ENCODE results near the gene ARRDC4. TPM values are rescaled to one million over a fixed set of nuclear protein-coding genes. Genes with fewer than 3 reads are reported as not detected.

Gene ARRDC4
- total and polyA plus RNA-seq, 8 donors: 12.7 to 29.5 (median 17.4) TPM

DNA sequence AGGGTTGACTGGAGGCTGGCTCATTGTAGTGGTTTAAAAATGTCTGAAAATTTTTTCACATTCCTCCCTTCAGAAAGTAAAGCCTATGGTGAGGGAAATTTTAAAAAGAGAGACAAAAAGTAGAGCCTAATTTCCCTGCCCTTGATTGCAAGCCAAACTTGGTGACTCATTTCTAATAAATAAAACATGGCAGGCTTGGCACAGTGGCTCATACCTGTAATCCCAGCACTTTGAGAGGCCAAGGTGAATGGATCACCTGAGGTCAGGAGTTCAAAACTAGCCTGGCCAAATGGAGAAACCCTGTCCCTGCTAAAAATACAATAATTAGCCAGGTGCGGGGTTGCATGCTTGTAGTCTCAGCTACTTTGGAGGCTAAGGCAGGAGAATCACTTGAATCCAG is 18.9 kb upstream of the ARRDC4 start:
- Histone ChIP-seq H3K4me3 (no peak overlapping the region), H3K4me1 (no peaks in the 10 kb centered on the region), H3K27ac (no peak overlapping the region), H3K27me3 (no peaks in the 10 kb centered on the region), H3K36me3 (no peaks in the 10 kb centered on the region), H3K9me3 (no peaks in the 10 kb centered on the region)
- TF ChIP-seq, protein P1, sequence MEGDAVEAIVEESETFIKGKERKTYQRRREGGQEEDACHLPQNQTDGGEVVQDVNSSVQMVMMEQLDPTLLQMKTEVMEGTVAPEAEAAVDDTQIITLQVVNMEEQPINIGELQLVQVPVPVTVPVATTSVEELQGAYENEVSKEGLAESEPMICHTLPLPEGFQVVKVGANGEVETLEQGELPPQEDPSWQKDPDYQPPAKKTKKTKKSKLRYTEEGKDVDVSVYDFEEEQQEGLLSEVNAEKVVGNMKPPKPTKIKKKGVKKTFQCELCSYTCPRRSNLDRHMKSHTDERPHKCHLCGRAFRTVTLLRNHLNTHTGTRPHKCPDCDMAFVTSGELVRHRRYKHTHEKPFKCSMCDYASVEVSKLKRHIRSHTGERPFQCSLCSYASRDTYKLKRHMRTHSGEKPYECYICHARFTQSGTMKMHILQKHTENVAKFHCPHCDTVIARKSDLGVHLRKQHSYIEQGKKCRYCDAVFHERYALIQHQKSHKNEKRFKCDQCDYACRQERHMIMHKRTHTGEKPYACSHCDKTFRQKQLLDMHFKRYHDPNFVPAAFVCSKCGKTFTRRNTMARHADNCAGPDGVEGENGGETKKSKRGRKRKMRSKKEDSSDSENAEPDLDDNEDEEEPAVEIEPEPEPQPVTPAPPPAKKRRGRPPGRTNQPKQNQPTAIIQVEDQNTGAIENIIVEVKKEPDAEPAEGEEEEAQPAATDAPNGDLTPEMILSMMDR (IDR thresholded peaks at IDR 0.05): no peak
- no peak for DNase-seq
- intact Hi-C loops (cut with DNase I): no loop called here
- no peak for ATAC-seq

DNA sequence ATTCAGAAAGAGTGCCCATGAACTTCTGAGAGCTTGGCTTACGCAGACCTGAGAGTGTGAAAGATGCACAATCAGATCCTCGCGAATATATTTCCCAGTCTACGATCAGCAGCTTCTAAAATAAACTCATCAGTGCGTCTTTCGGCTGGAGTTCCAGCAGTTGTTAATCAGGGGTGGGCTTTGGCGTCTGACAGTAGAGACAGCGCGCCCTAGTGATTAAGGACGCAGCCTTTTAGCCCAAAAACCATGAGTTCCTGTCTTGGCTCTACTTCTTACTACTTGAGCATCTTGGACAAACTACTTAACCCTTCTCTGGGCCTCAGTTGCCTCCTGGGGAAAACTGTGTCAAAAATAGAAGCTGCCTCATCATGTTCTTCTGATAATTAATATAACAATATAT is 15.8 kb upstream of the ARRDC4 start:
- H3K36me3 ChIP-seq: no peaks in the 10 kb centered on the region
- ATAC-seq (no peak), DNase-seq (no peak)
- H3K27me3 ChIP-seq: no peaks in the 10 kb centered on the region
- no peak overlapping the region for H3K4me3 ChIP-seq
- no peaks in the 10 kb centered on the region for H3K4me1 ChIP-seq
- intact Hi-C loops (cut with DNase I): no loop called here
- no peak overlapping the region for H3K27ac ChIP-seq
- no peaks in the 10 kb centered on the region for H3K9me3 ChIP-seq
- TF ChIP-seq, protein P1 (IDR thresholded peaks at IDR 0.05): no peak

DNA sequence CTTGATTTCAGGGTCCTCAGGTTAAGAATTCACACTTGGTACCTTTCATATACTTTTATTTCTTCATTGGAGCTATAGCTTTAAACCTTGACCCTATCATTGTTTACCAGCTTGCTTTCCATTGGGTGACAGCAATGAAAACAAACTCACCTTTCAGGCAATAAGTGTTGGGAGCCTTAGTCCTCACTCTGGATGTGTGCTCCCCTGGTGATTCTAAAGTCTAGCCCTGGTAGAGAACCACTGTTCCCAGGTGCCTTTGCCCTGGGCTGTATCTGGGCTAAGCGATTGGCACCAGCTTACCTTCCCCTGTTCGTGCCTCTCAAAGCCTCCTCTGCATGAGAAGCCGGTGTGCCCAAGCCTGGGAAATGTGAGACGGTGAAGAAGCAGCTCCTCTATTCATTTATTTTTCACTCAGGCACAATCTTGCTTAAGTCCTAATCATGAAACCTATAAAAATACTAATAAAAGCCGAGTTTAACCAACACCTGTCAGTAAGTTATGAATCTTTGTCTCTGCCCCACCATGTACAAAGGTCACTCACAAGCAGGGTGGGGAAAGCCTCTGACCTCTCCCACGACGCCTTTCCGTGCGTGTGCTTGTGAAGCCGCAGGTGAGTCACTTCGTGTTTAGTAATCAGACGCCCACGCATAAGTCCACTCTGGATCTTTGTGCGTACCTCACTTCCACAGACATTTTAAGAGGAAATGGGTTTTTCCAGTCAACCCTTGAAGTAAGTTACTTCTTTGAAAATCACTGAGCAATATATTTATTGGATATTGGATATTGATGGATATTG is 12.8 kb upstream of the ARRDC4 start:
- Histone ChIP-seq H3K27me3 (no peaks in the 10 kb centered on the region), H3K4me1 (no peaks in the 10 kb centered on the region), H3K9me3 (no peaks in the 10 kb centered on the region), H3K36me3 (no peaks in the 10 kb centered on the region), H3K27ac (no peak overlapping the region), H3K4me3 (no peak overlapping the region)
- ATAC-seq (no peak), DNase-seq (no peak)
- intact Hi-C loops (cut with DNase I): no loop called here
- TF ChIP-seq, protein P1 (IDR thresholded peaks at IDR 0.05): no peak

DNA sequence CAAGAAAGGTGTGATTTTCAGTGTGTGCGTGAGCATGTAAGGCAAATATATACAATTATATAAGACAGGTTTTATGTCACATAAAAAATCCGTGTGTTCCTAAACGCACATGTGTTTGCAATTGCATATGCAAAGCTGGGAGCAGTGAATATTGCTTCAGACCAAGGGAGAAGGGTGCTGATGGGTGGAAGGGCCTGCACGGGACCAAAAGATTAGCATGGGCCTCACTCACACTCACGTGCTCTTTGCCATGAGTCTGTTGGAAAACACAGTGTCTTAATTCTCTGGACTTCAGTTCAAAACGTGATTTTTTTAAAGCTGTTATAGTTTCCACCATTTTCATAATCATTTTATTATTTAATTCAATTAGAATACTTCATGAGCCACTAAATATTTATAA is 7.2 kb upstream of the ARRDC4 start:
- intact Hi-C loops (cut with DNase I): no loop called here
- Histone ChIP-seq H3K4me3 (no peak overlapping the region), H3K9me3 (no peaks in the 10 kb centered on the region), H3K4me1 (no peaks in the 10 kb centered on the region), H3K27me3 (no peaks in the 10 kb centered on the region), H3K27ac (no peak overlapping the region), H3K36me3 (no peaks in the 10 kb centered on the region)
- DNase-seq: no peak
- TF ChIP-seq, protein P1 (IDR thresholded peaks at IDR 0.05): no peak
- ATAC-seq: no peak

DNA sequence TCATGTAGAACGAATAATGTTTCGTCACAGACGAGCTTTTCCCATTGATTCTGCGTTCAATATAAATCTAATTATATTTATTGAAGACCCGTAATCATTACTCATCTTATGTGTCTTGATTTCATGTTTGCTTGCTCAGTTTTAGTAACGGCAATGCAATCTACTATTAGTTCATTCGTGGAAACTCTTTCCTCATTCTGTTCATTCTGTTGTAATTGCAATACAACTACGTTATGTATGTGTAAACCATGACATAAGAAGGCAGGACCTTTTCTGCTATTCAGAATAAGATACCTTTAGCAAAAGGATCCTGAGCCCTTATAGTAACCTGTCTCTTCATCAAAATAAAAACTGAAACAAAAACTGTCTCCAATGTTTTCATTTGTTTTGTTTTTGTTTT is 6.8 kb upstream of the ARRDC4 start:
- intact Hi-C loops (cut with DNase I): no loop called here
- Histone ChIP-seq H3K27me3 (no peaks in the 10 kb centered on the region), H3K9me3 (no peaks in the 10 kb centered on the region), H3K36me3 (no peaks in the 10 kb centered on the region), H3K4me3 (no peak overlapping the region), H3K27ac (no peak overlapping the region), H3K4me1 (no peaks in the 10 kb centered on the region)
- TF ChIP-seq, protein P1 (IDR thresholded peaks at IDR 0.05): no peak
- ATAC-seq (no peak), DNase-seq (no peak)

All from left lung (tissue), 10 donors.